Breast epithelium (tissue), 3 donors: ENCODE data around the gene TANGO2.

ENCODE experiments used
- CTCF ChIP-seq, 3 donors: fragments of 450-650 bp; IDR thresholded peaks; one replicate each; pipeline ENCODE4 v1.5.1; 2016 to 2017; ENCODE audit warnings: antibody characterized with exemption in 3 of 3, mild to moderate bottlenecking in 3 of 3, moderate library complexity in 3 of 3
- POLR2A ChIP-seq: fragments of 450-650 bp; IDR thresholded peaks from one replicate; pipeline ENCODE4 v1.6.1; 2016; ENCODE audit warnings: antibody characterized with exemption, mild to moderate bottlenecking, moderate library complexity
- POLR2AphosphoS5 ChIP-seq, 3 donors: sonication (generic); formaldehyde crosslinking; IDR thresholded peaks; one replicate each; pipeline ENCODE4 v1.6.1; 2017; ENCODE audit warnings: antibody characterized with exemption in 3 of 3

GRCh38 chr22:20002636-20003035, 18.3 kb upstream of the TANGO2 start:
- no peak for TF ChIP-seq CTCF (IDR thresholded peaks at IDR 0.05)
- no peak for TF ChIP-seq POLR2A
- no peak for TF ChIP-seq POLR2AphosphoS5 (IDR thresholded peaks at IDR 0.05)
